ENCODE data around the gene OTOG.

OTOG gene

GRCh38 chr11:17601676-17602075, 54.6 kb downstream of the OTOG start:
- Histone ChIP-seq H3K4me3 (no peak overlapping the region), H3K27ac (no peak overlapping the region), H3K9ac (ENCODE audit: insufficient read length) (no peak overlapping the region), H3K9me3 (ENCODE audit: low read depth, low read length) (no peaks in the 10 kb centered on the region), H3K36me3 (ENCODE audit: insufficient read depth, low read length) (no peaks in the 10 kb centered on the region)
- TF ChIP-seq EZH2 (IDR thresholded peaks at IDR 0.05), result no peak
- TF ChIP-seq FOXP2 (optimal IDR thresholded peaks at IDR 0.05; ENCODE audit: control extremely low read depth, extremely low read length, insufficient read depth), result no peak
- TF ChIP-seq POLR2AphosphoS5 (IDR thresholded peaks at IDR 0.05; ENCODE audit: borderline replicate concordance, low read depth, low read length), result no peak
- DNase-seq (ENCODE audit: low read depth, low spot score), result no peak

- H3K36me3 ChIP-seq (ENCODE audit: insufficient read depth, low read length), result no peaks in the 10 kb centered on the region
- no peaks in the 10 kb centered on the region for H3K9me3 ChIP-seq (ENCODE audit: low read depth, low read length)
- H3K27ac ChIP-seq, result no peak overlapping the region
- no peak overlapping the region for H3K4me3 ChIP-seq
- DNase-seq (ENCODE audit: low read depth, low spot score), result no peak
- TF ChIP-seq FOXP2 (optimal IDR thresholded peaks at IDR 0.05; ENCODE audit: control extremely low read depth, extremely low read length, insufficient read depth), result no peak
- TF ChIP-seq EZH2 (IDR thresholded peaks at IDR 0.05), result no peak
- TF ChIP-seq POLR2AphosphoS5 (IDR thresholded peaks at IDR 0.05; ENCODE audit: borderline replicate concordance, low read depth, low read length), result no peak
- H3K9ac ChIP-seq (ENCODE audit: insufficient read length), result no peak overlapping the region
Measured at GRCh38 chr11:17602105-17603001, 55.3 kb downstream of the OTOG start.

GRCh38 chr11:17603056-17603825, 56.2 kb downstream of the OTOG start:
- Histone ChIP-seq H3K9ac (ENCODE audit: insufficient read length) (no peak overlapping the region), H3K4me3 (no peak overlapping the region), H3K27ac (no peak overlapping the region), H3K9me3 (ENCODE audit: low read depth, low read length) (no peaks in the 10 kb centered on the region), H3K36me3 (ENCODE audit: insufficient read depth, low read length) (no peaks in the 10 kb centered on the region)
- TF ChIP-seq EZH2 (IDR thresholded peaks at IDR 0.05), result no peak
- no peak for TF ChIP-seq POLR2AphosphoS5 (IDR thresholded peaks at IDR 0.05; ENCODE audit: borderline replicate concordance, low read depth, low read length)
- TF ChIP-seq FOXP2 (optimal IDR thresholded peaks at IDR 0.05; ENCODE audit: control extremely low read depth, extremely low read length, insufficient read depth), result no peak
- DNase-seq (ENCODE audit: low read depth, low spot score), result no peak

DNA sequence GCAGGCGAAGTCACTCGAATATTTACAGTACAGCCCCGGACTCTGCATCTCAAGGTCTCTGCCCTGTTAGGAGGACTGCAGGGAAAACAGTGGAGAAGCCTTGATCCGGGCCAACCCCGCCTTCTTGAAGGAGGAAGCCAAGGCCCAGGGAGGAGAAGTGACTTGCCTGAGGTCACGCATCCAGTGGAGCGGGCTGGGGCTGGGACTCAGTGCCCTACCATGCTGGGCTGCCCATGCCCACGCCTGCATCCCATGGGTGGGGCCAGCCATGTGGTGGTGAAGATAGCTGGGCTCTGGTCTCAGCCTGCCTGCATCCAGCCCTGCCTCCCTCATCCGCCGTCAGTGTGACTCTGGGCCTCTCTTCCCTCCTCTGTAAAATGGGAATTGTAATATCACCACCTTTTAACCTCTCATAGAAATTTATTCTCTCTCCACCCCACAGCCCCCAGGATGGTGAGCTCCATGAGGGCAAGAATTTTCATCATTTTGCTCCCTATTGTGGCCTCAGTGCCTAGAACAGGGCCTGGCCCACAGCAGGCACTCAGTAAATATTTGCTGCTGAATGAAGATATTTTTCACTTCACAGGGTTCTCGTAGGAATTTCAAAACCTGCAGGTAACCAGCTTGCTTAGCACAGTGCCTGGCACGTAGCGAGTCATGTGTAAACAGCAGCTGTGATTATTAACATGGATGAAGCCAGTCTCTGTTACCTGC, 57.3 kb downstream of the OTOG start:
- Histone ChIP-seq H3K9ac (ENCODE audit: insufficient read length) (no peak overlapping the region), H3K27ac (no peak overlapping the region), H3K36me3 (ENCODE audit: insufficient read depth, low read length) (no peaks in the 10 kb centered on the region), H3K9me3 (ENCODE audit: low read depth, low read length) (no peaks in the 10 kb centered on the region), H3K4me3 (no peak overlapping the region)
- no peak for DNase-seq (ENCODE audit: low read depth, low spot score)
- TF ChIP-seq EZH2 (IDR thresholded peaks at IDR 0.05), result no peak
- TF ChIP-seq FOXP2 (optimal IDR thresholded peaks at IDR 0.05; ENCODE audit: control extremely low read depth, extremely low read length, insufficient read depth), result no peak
- no peak for TF ChIP-seq POLR2AphosphoS5 (IDR thresholded peaks at IDR 0.05; ENCODE audit: borderline replicate concordance, low read depth, low read length)

- Histone ChIP-seq H3K36me3 (ENCODE audit: insufficient read depth, low read length) (no peaks in the 10 kb centered on the region), H3K4me3 (no peak overlapping the region), H3K9ac (ENCODE audit: insufficient read length) (no peak overlapping the region), H3K27ac (no peak overlapping the region), H3K9me3 (ENCODE audit: low read depth, low read length) (no peaks in the 10 kb centered on the region)
- no peak for TF ChIP-seq EZH2 (IDR thresholded peaks at IDR 0.05)
- no peak for TF ChIP-seq POLR2AphosphoS5 (IDR thresholded peaks at IDR 0.05; ENCODE audit: borderline replicate concordance, low read depth, low read length)
- TF ChIP-seq FOXP2 (optimal IDR thresholded peaks at IDR 0.05; ENCODE audit: control extremely low read depth, extremely low read length, insufficient read depth), result no peak
- no peak for DNase-seq (ENCODE audit: low read depth, low spot score)
Measured at GRCh38 chr11:17604915-17605233, 57.8 kb downstream of the OTOG start.

GRCh38 chr11:17605651-17606122, 58.6 kb downstream of the OTOG start:
- no peaks in the 10 kb centered on the region for H3K36me3 ChIP-seq (ENCODE audit: insufficient read depth, low read length)
- H3K9me3 ChIP-seq (ENCODE audit: low read depth, low read length), result no peaks in the 10 kb centered on the region
- no peak for DNase-seq (ENCODE audit: low read depth, low spot score)
- no peak overlapping the region for H3K27ac ChIP-seq
- no peak for TF ChIP-seq POLR2AphosphoS5 (IDR thresholded peaks at IDR 0.05; ENCODE audit: borderline replicate concordance, low read depth, low read length)
- H3K9ac ChIP-seq (ENCODE audit: insufficient read length), result no peak overlapping the region
- H3K4me3 ChIP-seq, result no peak overlapping the region

GRCh38 chr11:17606233-17607082, 59.4 kb downstream of the OTOG start:
- H3K27ac ChIP-seq, result no peak overlapping the region
- H3K9me3 ChIP-seq (ENCODE audit: low read depth, low read length), result no peaks in the 10 kb centered on the region
- no peak for DNase-seq (ENCODE audit: low read depth, low spot score)
- H3K9ac ChIP-seq (ENCODE audit: insufficient read length), result no peak overlapping the region
- no peak overlapping the region for H3K4me3 ChIP-seq
- H3K36me3 ChIP-seq (ENCODE audit: insufficient read depth, low read length), result no peaks in the 10 kb centered on the region
- TF ChIP-seq FOXP2 (optimal IDR thresholded peaks at IDR 0.05; ENCODE audit: control extremely low read depth, extremely low read length, insufficient read depth) (no peak), EZH2 (IDR thresholded peaks at IDR 0.05) (no peak), POLR2AphosphoS5 (IDR thresholded peaks at IDR 0.05; ENCODE audit: borderline replicate concordance, low read depth, low read length) (no peak)
